IMR-90 (cell line): ENCODE results near the gene NDUFA7. TPM values are rescaled to one million over a fixed set of nuclear protein-coding genes. Genes with fewer than 3 reads are reported as not detected.
"Not testable (repeated sequence)": the region's sequence is repeated elsewhere in the genome, so short reads cannot be mapped to it uniquely, and the experiment has no call there.

Source experiments
- ATAC-seq: fragments of 200-7000 bp; cut with Tn5 transposase; 2 replicates; pipeline ENCODE4 v1.9.1; 2020; ENCODE audit warnings: low read depth, mild to moderate bottlenecking, moderate library complexity
- BruUV-seq: library from RNA; stranded (reverse); fragments of 400-500 nt; replicated peaks from 2 replicates; lab custom pipeline; 2021; lab: Mats Ljungman, UMichigan
- CTCF ChIA-PET: fragments of 300-600 bp; formaldehyde crosslinking; extraction: SDS; loops from one replicate; lab custom pipeline; 2021; ENCODE audit warnings: antibody characterized with exemption; lab: Yijun Ruan, JAX
- POLR2A ChIA-PET: fragments of 300-600 bp; sonication (Branson Sonifier 250); formaldehyde crosslinking; loops from one replicate; lab custom pipeline; 2022; ENCODE audit warnings: antibody characterized with exemption; ENCODE audit not compliant: unreplicated experiment; lab: Charles Lee
- DNase-seq: peaks from one replicate; pipeline ENCODE4 v3.0.0; 2013
- H2AFZ ChIP-seq: replicated peaks from 2 replicates; pipeline ENCODE3; 2013; ENCODE audit warnings: low read length, mild to moderate bottlenecking; ENCODE audit not compliant: poor library complexity
- H2AK5ac ChIP-seq: 2 replicates; pipeline ENCODE4 v1.6.1; 2013; ENCODE audit warnings: low read depth, low read length, inconsistent platforms
- H2AK9ac ChIP-seq: replicated peaks from 2 replicates; pipeline ENCODE3; 2013; ENCODE audit warnings: mild to moderate bottlenecking, low read depth, low read length, moderate library complexity; ENCODE audit not compliant: poor library complexity
- H2BK120ac ChIP-seq: 2 replicates; pipeline ENCODE4 v1.6.1; 2013; ENCODE audit warnings: low read depth, low read length, inconsistent platforms
- H2BK15ac ChIP-seq: 3 replicates; pipeline ENCODE4 v1.6.1; 2013; ENCODE audit warnings: low read depth, low read length, inconsistent platforms
- H2BK20ac ChIP-seq: 2 replicates; pipeline ENCODE4 v1.6.1; 2013; ENCODE audit warnings: low read depth, mild to moderate bottlenecking, inconsistent platforms, low read length, moderate library complexity
- H2BK5ac ChIP-seq: 2 replicates; pipeline ENCODE4 v1.6.1; 2013; ENCODE audit warnings: mild to moderate bottlenecking, low read depth, low read length, inconsistent platforms; ENCODE audit not compliant: poor library complexity, severe bottlenecking
- H3K14ac ChIP-seq: replicated peaks from 2 replicates; pipeline ENCODE4 v1.6.1; 2013; ENCODE audit warnings: low read depth, low read length, inconsistent platforms
- H3K18ac ChIP-seq: 2 replicates; pipeline ENCODE4 v1.6.1; 2013; ENCODE audit warnings: low read depth, low read length, control low read depth
- H3K23ac ChIP-seq: 2 replicates; pipeline ENCODE4 v1.6.1; 2013; ENCODE audit warnings: low read depth, low read length, inconsistent platforms
- H3K27ac ChIP-seq: 2 replicates; pipeline ENCODE4 v1.5.1; 2013; ENCODE audit warnings: mild to moderate bottlenecking, control low read depth, low read length; ENCODE audit not compliant: insufficient read depth
- H3K27me3 ChIP-seq: 2 replicates; pipeline ENCODE4 v1.6.1; 2013; ENCODE audit warnings: low read length; ENCODE audit not compliant: control insufficient read depth, insufficient read depth
- H3K36me3 ChIP-seq: 2 replicates; pipeline ENCODE4 v1.6.1; 2013; ENCODE audit warnings: low read length, mixed read lengths; ENCODE audit not compliant: control insufficient read depth, insufficient read depth
- H3K4ac ChIP-seq: 2 replicates; pipeline ENCODE4 v1.6.1; 2013; ENCODE audit warnings: low read depth, low read length, inconsistent platforms
- H3K4me1 ChIP-seq: 2 replicates; pipeline ENCODE4 v1.6.1; 2013; ENCODE audit warnings: low read length, mixed read lengths; ENCODE audit not compliant: control insufficient read depth, insufficient read depth
- H3K4me2 ChIP-seq: 2 replicates; pipeline ENCODE4 v1.6.1; 2013; ENCODE audit warnings: low read depth, mild to moderate bottlenecking, control low read depth, low read length, moderate library complexity
- H3K4me3 ChIP-seq: 2 replicates; pipeline ENCODE4 v1.5.1; 2013; ENCODE audit warnings: low read depth, mild to moderate bottlenecking, control low read depth, low read length, moderate library complexity; ENCODE audit not compliant: insufficient read depth
- H3K56ac ChIP-seq: 2 replicates; pipeline ENCODE4 v1.6.1; 2013; ENCODE audit warnings: low read length, inconsistent platforms; ENCODE audit not compliant: insufficient read depth; ENCODE audit errors: extremely low read depth
- H3K79me1 ChIP-seq, 2 experiments: 2 replicates each; pipeline ENCODE4 v1.6.1; 2013; ENCODE audit warnings: low read length in 2 of 2, inconsistent platforms in 1 of 2, low read depth in 1 of 2
- H3K9ac ChIP-seq: 2 replicates; pipeline ENCODE4 v1.6.1; 2013; ENCODE audit warnings: low read depth, low read length, control low read depth
- H3K9me1 ChIP-seq: 2 replicates; pipeline ENCODE4 v1.6.1; 2013; ENCODE audit warnings: low read length, inconsistent platforms; ENCODE audit not compliant: insufficient read depth
- H3K9me3 ChIP-seq: 2 replicates; pipeline ENCODE4 v1.6.1; 2013; ENCODE audit warnings: low read length; ENCODE audit not compliant: control insufficient read depth, insufficient read depth
- H4K20me1 ChIP-seq: 2 replicates; pipeline ENCODE4 v1.6.1; 2013; ENCODE audit warnings: low read length, inconsistent platforms; ENCODE audit not compliant: insufficient read depth
- H4K5ac ChIP-seq: 2 replicates; pipeline ENCODE4 v1.6.1; 2013; ENCODE audit warnings: mild to moderate bottlenecking, low read depth, low read length, control low read depth
- H4K8ac ChIP-seq, 2 experiments: 2 replicates each; pipeline ENCODE4 v1.6.1; 2013; ENCODE audit warnings: low read depth in 2 of 2, low read length in 2 of 2, control low read depth in 1 of 2, inconsistent platforms in 1 of 2
- H4K91ac ChIP-seq: 2 replicates; pipeline ENCODE4 v1.6.1; 2013; ENCODE audit warnings: low read depth, low read length, inconsistent platforms; ENCODE audit not compliant: insufficient read depth
- RAD21 ChIP-seq: IDR thresholded peaks from 2 replicates; pipeline ENCODE4 v1.6.1; 2012; ENCODE audit warnings: low read length, improper control_type of control experiment
- RFX5 ChIP-seq: IDR thresholded peaks from 2 replicates; pipeline ENCODE4 v1.8.0; 2012; ENCODE audit warnings: low read depth, mild to moderate bottlenecking, low read length, moderate library complexity
- WGBS, 2 experiments: methylation state at CpG; one replicate each; pipeline versions ENCODE4 v1.1.5 to v1.1.7; 2013; ENCODE audit warnings: missing lambda C conversion rate in 2 of 2; ENCODE audit not compliant: insufficient read length in 1 of 2; ENCODE audit errors: extremely low coverage in 2 of 2; 5-methylcytosine and 5-hydroxymethylcytosine counted together
- dilution Hi-C: fragments of 300-500 bp; cut with HindIII; formaldehyde crosslinking; loops from one replicate; pipeline ENCODE4 v1.14.3; 2018; ENCODE audit warnings: low sequenced_read_pairs; ENCODE audit not compliant: unreplicated experiment
- in situ Hi-C: fragments of 300-500 bp; cut with MboI; formaldehyde crosslinking; loops from 3 replicates; pipeline ENCODE4 v1.14.3; 2019; ENCODE audit warnings: low sequenced_read_pairs, inconsistent platforms, mixed read lengths
- intact Hi-C: fragments of 100-400 bp; cut with micrococcal nuclease; formaldehyde crosslinking; loops from 2 replicates; pipeline ENCODE4 v1.10.0; 2022
- polyA plus RNA-seq, 3 experiments: library from polyadenylated mRNA; depleted of rRNA; stranded (reverse); fragments of >200 nt; gene quantifications; 2 replicates each; pipeline ENCODE4 v1.2.3, GENCODE V29; 2012; ENCODE audit warnings: low replicate concordance in 1 of 3
- total RNA-seq: library from RNA; depleted of rRNA; stranded (reverse); fragments of >200 nt; gene quantifications from 2 replicates; pipeline ENCODE4 v1.2.3, GENCODE V29; 2012
- TF ChIP-seq, protein P1 (sequence below): conservative IDR thresholded peaks from 2 replicates; pipeline ENCODE4 v1.5.1; 2012; ENCODE audit warnings: mild to moderate bottlenecking, low read depth, low read length, improper control_type of control experiment

NDUFA7 gene
- total and polyA plus RNA-seq, 2 of the 4 experiments (the other 2 are of a cell fraction): 20.6 to 50.7 TPM

DNA sequence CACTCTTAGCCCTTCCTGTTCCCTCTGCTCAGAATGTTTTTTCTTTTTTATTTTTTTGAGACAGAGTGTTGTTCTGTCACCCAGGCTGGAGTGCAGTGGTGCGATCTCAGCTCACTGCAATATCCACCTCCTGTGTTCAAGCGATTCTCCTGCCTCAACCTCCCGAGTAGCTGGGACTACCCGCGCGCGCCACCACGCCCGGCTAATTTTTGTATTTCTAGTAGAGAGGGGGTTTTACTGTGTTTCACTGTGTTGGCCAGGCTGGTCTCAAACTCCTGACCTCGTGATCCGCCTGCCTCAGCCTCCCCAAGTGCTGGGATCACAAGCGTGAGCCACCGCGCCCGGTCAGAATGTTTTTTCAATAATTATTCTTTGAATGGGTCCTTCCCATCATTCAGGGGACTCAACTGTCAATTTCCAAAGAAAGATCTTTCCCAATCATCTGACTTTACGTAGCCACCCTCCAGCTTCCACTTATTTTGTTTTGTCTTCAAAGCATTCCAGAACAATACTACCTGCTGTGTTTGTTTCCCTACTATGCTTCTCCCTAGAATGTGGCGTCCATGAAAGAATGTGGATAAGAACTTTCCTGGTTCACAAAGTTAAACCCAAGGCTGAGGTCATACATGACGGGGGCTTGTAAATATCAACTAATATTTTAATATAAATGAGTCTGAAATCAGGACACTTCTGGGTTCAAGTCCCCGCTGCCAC lies 1.2 kb downstream of the NDUFA7 start (continued):
- TF ChIP-seq RFX5: no peak
- no peak for TF ChIP-seq RAD21

DNA sequence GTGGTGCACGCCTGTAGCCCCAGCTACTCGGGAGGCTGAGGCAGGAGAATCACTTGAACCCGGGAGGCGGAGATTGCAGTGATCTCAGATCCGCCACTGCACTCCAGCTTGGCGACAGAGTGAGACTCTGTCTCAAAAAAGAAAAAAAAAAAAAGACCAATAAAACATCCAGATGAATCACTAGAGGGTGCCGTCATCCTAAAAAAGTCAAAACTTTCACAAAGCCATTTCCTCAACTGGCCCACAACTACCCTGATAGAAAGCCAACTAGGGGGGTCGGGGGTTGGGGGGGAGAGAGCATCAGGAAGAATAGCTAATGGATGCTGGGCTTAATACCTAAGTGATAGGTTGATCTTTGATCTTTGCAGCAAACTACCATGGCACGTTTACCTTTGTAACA lies 2.3 kb downstream of the NDUFA7 start:
- TF ChIP-seq, protein P1, sequence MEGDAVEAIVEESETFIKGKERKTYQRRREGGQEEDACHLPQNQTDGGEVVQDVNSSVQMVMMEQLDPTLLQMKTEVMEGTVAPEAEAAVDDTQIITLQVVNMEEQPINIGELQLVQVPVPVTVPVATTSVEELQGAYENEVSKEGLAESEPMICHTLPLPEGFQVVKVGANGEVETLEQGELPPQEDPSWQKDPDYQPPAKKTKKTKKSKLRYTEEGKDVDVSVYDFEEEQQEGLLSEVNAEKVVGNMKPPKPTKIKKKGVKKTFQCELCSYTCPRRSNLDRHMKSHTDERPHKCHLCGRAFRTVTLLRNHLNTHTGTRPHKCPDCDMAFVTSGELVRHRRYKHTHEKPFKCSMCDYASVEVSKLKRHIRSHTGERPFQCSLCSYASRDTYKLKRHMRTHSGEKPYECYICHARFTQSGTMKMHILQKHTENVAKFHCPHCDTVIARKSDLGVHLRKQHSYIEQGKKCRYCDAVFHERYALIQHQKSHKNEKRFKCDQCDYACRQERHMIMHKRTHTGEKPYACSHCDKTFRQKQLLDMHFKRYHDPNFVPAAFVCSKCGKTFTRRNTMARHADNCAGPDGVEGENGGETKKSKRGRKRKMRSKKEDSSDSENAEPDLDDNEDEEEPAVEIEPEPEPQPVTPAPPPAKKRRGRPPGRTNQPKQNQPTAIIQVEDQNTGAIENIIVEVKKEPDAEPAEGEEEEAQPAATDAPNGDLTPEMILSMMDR: 0 out of 2 replicates have a peak, but pooled peaks have one; percentile 20
- H3K27me3 ChIP-seq, in situ Hi-C loops, H3K9me1 ChIP-seq, H4K5ac ChIP-seq, H3K4me3 ChIP-seq, H3K4me1 ChIP-seq, H3K9ac ChIP-seq, H2BK5ac ChIP-seq, H2AFZ ChIP-seq, H2AK9ac ChIP-seq, H3K56ac ChIP-seq, H2BK120ac ChIP-seq, H2BK15ac ChIP-seq, H3K18ac ChIP-seq, H3K27ac ChIP-seq, H3K4ac ChIP-seq, H4K8ac ChIP-seq, BruUV-seq, H4K91ac ChIP-seq, intact Hi-C loops, H2BK20ac ChIP-seq, H3K9me3 ChIP-seq, ATAC-seq, H3K23ac ChIP-seq, H3K4me2 ChIP-seq, H3K14ac ChIP-seq, H2AK5ac ChIP-seq, dilution Hi-C loops: not testable (repeated sequence)
- H3K79me1 ChIP-seq: peaks cover 29 to 46% of the 10 kb centered on the region in 2 experiments
- WGBS, 2 experiments: 97% methylated on average over 4 of the region's 9 CpGs; no CpG with 5 or more reads in 1 of the 2 experiments
- POLR2A ChIA-PET: interaction anchor here (0.6 to 0.7 kb wide), 3 partner anchors 45 to 194 kb away, joined by 3 to 12 read pairs (median 11); partner anchors contain the start of gene ANGPTL4
- peak; percentile 31 for DNase-seq
- peaks cover 26% of the 10 kb centered on the region for H3K36me3 ChIP-seq
- CTCF ChIA-PET: interaction anchor here (0.7 kb wide), 1 partner anchor 8 kb away, joined by 5 read pairs; no protein-coding TSS in a partner anchor
- peaks cover 21% of the 10 kb centered on the region for H4K20me1 ChIP-seq
